ENCODE measurements around the gene SOX15. TPM values are rescaled to one million over a fixed set of nuclear protein-coding genes. Genes with fewer than 3 reads are reported as not detected.

SOX15 gene
- total and polyA plus RNA-seq, 2 of the 13 experiments (the other 11 are each of a cell fraction or from before 2014, with no cell fraction given), result 0.07 to 0.18 TPM

GRCh38 chr17:7627250-7628121 lies 37.6 kb upstream of the SOX15 start, which contains the start of gene SAT2 (continued):
- TF ChIP-seq PRDM10 (CRISPR knock-in tag; IDR thresholded peaks at IDR 0.05; ENCODE audit: low read depth) (no peak; the same call in 1 of the 2 replicates), ZSCAN5A (CRISPR knock-in tag; IDR thresholded peaks at IDR 0.05; ENCODE audit: borderline replicate concordance) (no peak), ZNF891 (CRISPR knock-in tag; IDR thresholded peaks at IDR 0.05) (no peak), ZNF589 (CRISPR knock-in tag; conservative IDR thresholded peaks at IDR 0.05) (no peak), TSC22D2 (CRISPR knock-in tag; IDR thresholded peaks at IDR 0.05; ENCODE audit: borderline replicate concordance) (0 out of 2 replicates have a peak, but pooled peaks have one; percentile 47), ZFP82 (CRISPR knock-in tag; IDR thresholded peaks at IDR 0.05; ENCODE audit: borderline replicate concordance) (peak; percentile 37; the same call in 1 of the 2 replicates), ZNF670 (CRISPR knock-in tag; IDR thresholded peaks at IDR 0.05; ENCODE audit: borderline replicate concordance) (0 out of 2 replicates have a peak, but pooled peaks have one; percentile 43), ZNF337 (CRISPR knock-in tag; IDR thresholded peaks at IDR 0.05; ENCODE audit: borderline replicate concordance, low read depth) (no peak), SOX13 (IDR thresholded peaks at IDR 0.05) (no peak), SOX13 (CRISPR knock-in tag; conservative IDR thresholded peaks at IDR 0.05 in 1 of 2, IDR thresholded peaks at IDR 0.05 in 1 of 2) (peak in 1 of 2 experiments; percentile 27; a peak in 1 of 4 replicates), ZHX1 (CRISPR knock-in tag; IDR thresholded peaks at IDR 0.05; ENCODE audit: low read depth) (peak; percentile 38; the same call in 1 of the 2 replicates), ZSCAN29 (CRISPR knock-in tag; conservative IDR thresholded peaks at IDR 0.05) (0 out of 2 replicates have a peak, but pooled peaks have one; percentile 52), ZNF143 (CRISPR knock-in tag; IDR thresholded peaks at IDR 0.05) (peak; percentile 33; the same call in 1 of the 2 replicates), HDAC1 (CRISPR knock-in tag; IDR thresholded peaks at IDR 0.05) (peak; percentile 71), XRCC5 (optimal IDR thresholded peaks at IDR 0.05; ENCODE audit: low read length) (peak; percentile 48), CHD2 (IDR thresholded peaks at IDR 0.05; ENCODE audit: low read depth, low read length) (no peak; the same call in 1 of the 2 replicates), CHD4 (IDR thresholded peaks at IDR 0.05; ENCODE audit: borderline replicate concordance, low read length) (peak; percentile 17; the same call in 1 of the 2 replicates), SOX6 (IDR thresholded peaks at IDR 0.05) (no peak), SOX6 (CRISPR knock-in tag; IDR thresholded peaks at IDR 0.05) (peak; percentile 72)

Measured in HepG2 (cell line).